ENCODE data around the gene ITGAL. TPM values are rescaled to one million over a fixed set of nuclear protein-coding genes. Genes with fewer than 3 reads are reported as not detected.
"Not testable (repeated sequence)": the region's sequence is repeated elsewhere in the genome, so short reads cannot be mapped to it uniquely, and the experiment has no call there.

The ITGAL gene
- total RNA-seq, 4 donors from 2014 or later = 1.6 to 2.3 (median 1.8) TPM

- DNase-seq (ENCODE audit: low spot score in 2 of 2) = no peak
- H3K4me3 ChIP-seq (ENCODE audit: low read depth, poor library complexity, severe bottlenecking) = no peak overlapping the region
- intact Hi-C loops (cut with DNase I; ENCODE audit: low total_unique reads) = no loop called here
- no peak for TF ChIP-seq CTCF (IDR thresholded peaks at IDR 0.05)
- no peak for TF ChIP-seq POLR2A (IDR thresholded peaks at IDR 0.05)
- 90 to 92% methylated on average over 10 of the region's 10 CpGs for WGBS, 2 donors
Measured at GRCh38 chr16:30518552-30518951, 46.0 kb downstream of the ITGAL start.

GRCh38 chr16:30519120-30520049 lies 46.8 kb downstream of the ITGAL start:
- TF ChIP-seq POLR2A (IDR thresholded peaks at IDR 0.05) = no peak
- TF ChIP-seq CTCF (IDR thresholded peaks at IDR 0.05) = no peak
- DNase-seq (ENCODE audit: low spot score in 2 of 2) = no peak
- WGBS, 2 donors = 80% methylated on average over 20 of the region's 20 CpGs
- no peak overlapping the region for H3K4me3 ChIP-seq (ENCODE audit: low read depth, poor library complexity, severe bottlenecking)
- intact Hi-C loops (cut with DNase I; ENCODE audit: low total_unique reads) = no loop called here

GRCh38 chr16:30521476-30521872 lies 48.9 kb downstream of the ITGAL start:
- DNase-seq (ENCODE audit: low spot score in 2 of 2) = no peak
- TF ChIP-seq POLR2A (IDR thresholded peaks at IDR 0.05) = no peak
- no peak for TF ChIP-seq CTCF (IDR thresholded peaks at IDR 0.05)
- intact Hi-C loops (cut with DNase I; ENCODE audit: low total_unique reads) = no loop called here
- 89% methylated on average over 5 to 7 of the region's 7 CpGs for WGBS, 2 donors
- H3K4me3 ChIP-seq (ENCODE audit: low read depth, poor library complexity, severe bottlenecking) = no peak overlapping the region

- 55 to 60% methylated on average over 11 of the region's 11 CpGs for WGBS, 2 donors
- intact Hi-C loops (cut with DNase I; ENCODE audit: low total_unique reads) = no loop called here
- TF ChIP-seq POLR2A (IDR thresholded peaks at IDR 0.05) (no peak), CTCF (IDR thresholded peaks at IDR 0.05) (no peak)
Measured at GRCh38 chr16:30521873-30522641, 49.5 kb downstream of the ITGAL start.

GRCh38 chr16:30522702-30523463 lies 50.3 kb downstream of the ITGAL start:
- DNase-seq (ENCODE audit: low spot score in 2 of 2); intact Hi-C loops (cut with DNase I; ENCODE audit: low total_unique reads); H3K4me3 ChIP-seq (ENCODE audit: low read depth, poor library complexity, severe bottlenecking): not testable (repeated sequence)
- 83 to 88% methylated on average over 12 of the region's 12 CpGs for WGBS, 2 donors

More at GRCh38 chr16:30521873-30522641, 49.5 kb downstream of the ITGAL start:
- DNase-seq (ENCODE audit: low spot score in 2 of 2) = no peak
- H3K4me3 ChIP-seq (ENCODE audit: low read depth, poor library complexity, severe bottlenecking) = no peak overlapping the region
